ENCODE results near the gene RPN1.

Gene RPN1

GRCh38 chr3:128576290-128576689 is 74.3 kb downstream of the RPN1 start:
- DNase-seq: no peak

GRCh38 chr3:128575777-128576176 is 74.8 kb downstream of the RPN1 start:
- no peak for DNase-seq

DNA sequence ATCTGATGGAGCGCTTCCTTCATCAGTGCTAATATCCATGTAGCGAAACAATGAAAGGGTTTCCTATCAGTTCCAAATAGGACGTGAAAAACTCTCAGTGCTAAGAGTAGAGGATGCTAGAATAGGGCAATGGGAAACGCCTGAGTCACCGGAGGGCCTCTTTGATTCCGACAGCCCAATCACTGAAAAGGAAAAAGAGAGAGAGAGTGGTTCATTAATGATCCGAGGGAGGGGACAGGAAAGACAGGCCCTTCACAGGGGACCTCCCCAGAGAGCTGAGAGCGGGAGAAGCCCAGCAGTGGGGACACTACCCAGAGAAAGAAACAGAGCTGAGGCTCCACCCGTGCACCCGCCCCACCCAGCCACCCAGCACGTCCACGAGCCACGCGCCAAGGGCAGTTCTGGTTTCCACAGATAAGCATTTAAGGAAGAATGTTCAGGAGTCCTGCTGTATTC is 76.9 kb downstream of the RPN1 start:
- DNase-seq: no peak

DNA sequence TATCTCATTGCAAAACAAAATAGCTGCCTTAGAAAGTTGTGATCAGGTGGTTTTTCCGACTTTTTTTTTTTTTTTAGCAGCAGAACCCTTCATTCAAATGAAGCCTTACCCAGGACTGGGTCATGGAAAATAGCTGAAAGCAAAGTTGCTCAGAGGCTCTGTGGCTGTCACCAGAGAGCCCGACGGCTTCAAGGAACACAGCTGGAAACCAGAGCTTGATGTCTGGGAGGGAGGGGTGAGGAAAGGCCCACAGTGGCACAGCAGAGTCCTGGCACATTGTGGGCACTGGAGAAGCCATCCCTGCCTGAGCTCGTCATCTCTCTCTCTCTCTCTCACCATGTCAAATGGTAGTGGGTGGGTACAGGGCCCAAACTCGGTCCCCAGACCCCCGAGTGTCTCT is 77.5 kb downstream of the RPN1 start:
- no peak for DNase-seq

GRCh38 chr3:128572644-128573105 is 77.9 kb downstream of the RPN1 start:
- peak in 1 of 2 donors; percentile 19 for DNase-seq

DNA sequence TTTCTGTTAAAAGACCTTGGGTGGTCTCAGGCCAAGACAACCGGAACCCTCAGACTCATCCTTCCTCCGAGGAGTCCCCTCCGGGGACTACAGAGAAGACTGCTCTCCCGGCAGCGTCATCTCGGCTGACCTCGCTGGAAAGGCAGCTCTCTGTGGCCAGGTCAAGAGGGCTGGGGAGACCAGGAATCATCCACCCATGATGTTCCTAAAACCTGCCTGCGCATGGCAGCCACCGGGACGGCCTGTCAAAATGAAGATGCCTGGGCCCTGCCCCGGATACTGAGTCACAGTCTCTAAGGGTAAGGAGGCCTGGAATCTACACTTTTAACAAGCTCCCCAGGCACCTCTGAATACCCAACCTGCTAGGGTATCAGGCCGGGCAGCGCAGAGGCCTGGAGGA is 78.6 kb downstream of the RPN1 start:
- DNase-seq: no peak

Measured in CD4-positive, alpha-beta T cell treated with Interleukin-4 for 1 hour (primary cell).